Hepatocyte (in vitro differentiated cells): ENCODE measurements around the gene JDP2. TPM values are rescaled to one million over a fixed set of nuclear protein-coding genes. Genes with fewer than 3 reads are reported as not detected.

Experiments used
- DNase-seq: peaks from one replicate; pipeline ENCODE4 v3.0.0-alpha.2; 2016; ENCODE audit warnings: low spot score
- H2AFZ ChIP-seq: fragments of 200-600 bp; sonication (generic); 2 replicates; pipeline ENCODE4 v1.6.0; 2016; ENCODE audit warnings: antibody characterized with exemption, mild to moderate bottlenecking
- H3K27ac ChIP-seq: fragments of 200-600 bp; sonication (generic); 2 replicates; pipeline ENCODE4 v1.5.1; 2016; ENCODE audit warnings: mild to moderate bottlenecking
- H3K27me3 ChIP-seq: fragments of 200-600 bp; sonication (generic); 2 replicates; pipeline ENCODE4 v1.6.1; 2016
- H3K36me3 ChIP-seq: fragments of 200-600 bp; sonication (generic); replicated peaks from 2 replicates; pipeline ENCODE4 v1.5.1; 2016; ENCODE audit warnings: low read depth; ENCODE audit not compliant: insufficient read depth
- H3K4me1 ChIP-seq: fragments of 200-600 bp; sonication (generic); 2 replicates; pipeline ENCODE4 v1.5.1; 2016; ENCODE audit warnings: mild to moderate bottlenecking, moderate library complexity; ENCODE audit not compliant: insufficient read depth
- H3K4me2 ChIP-seq: fragments of 200-600 bp; sonication (generic); 2 replicates; pipeline ENCODE4 v1.6.0; 2016
- H3K4me3 ChIP-seq: fragments of 200-600 bp; sonication (generic); 2 replicates; pipeline ENCODE4 v1.5.1; 2016; ENCODE audit warnings: mild to moderate bottlenecking
- H3K79me2 ChIP-seq: fragments of 200-600 bp; sonication (generic); 2 replicates; pipeline ENCODE4 v1.6.0; 2017; ENCODE audit warnings: mild to moderate bottlenecking
- H3K9me2 ChIP-seq: fragments of 200-600 bp; sonication (generic); replicated peaks from 2 replicates; pipeline ENCODE4 v1.6.0; 2017; ENCODE audit warnings: mild to moderate bottlenecking; ENCODE audit not compliant: insufficient read depth
- H3K9me3 ChIP-seq: fragments of 200-600 bp; sonication (generic); 2 replicates; pipeline ENCODE4 v1.5.1; 2016; ENCODE audit warnings: low read depth, mild to moderate bottlenecking
- H4K20me1 ChIP-seq: fragments of 200-600 bp; sonication (generic); 2 replicates; pipeline ENCODE4 v1.6.0; 2016; ENCODE audit warnings: mild to moderate bottlenecking; ENCODE audit not compliant: insufficient read depth, poor library complexity, severe bottlenecking
- EZH2 ChIP-seq: fragments of 200-600 bp; sonication (generic); IDR thresholded peaks from 2 replicates; pipeline ENCODE4 v1.6.1; 2016; ENCODE audit warnings: antibody characterized with exemption, mild to moderate bottlenecking, borderline replicate concordance
- EZH2phosphoT487 ChIP-seq: fragments of 200-600 bp; sonication (generic); IDR thresholded peaks from one replicate; pipeline ENCODE4 v1.6.1; 2018; ENCODE audit warnings: antibody characterized with exemption, mild to moderate bottlenecking, low read depth, moderate library complexity; ENCODE audit not compliant: unreplicated experiment, severe bottlenecking
- WGBS: methylation state at CpG from one replicate; pipeline ENCODE4 v1.1.6; 2016; ENCODE audit warnings: low lambda C conversion rate; ENCODE audit errors: missing lambda C conversion rate; 5-methylcytosine and 5-hydroxymethylcytosine counted together
- polyA plus RNA-seq: library from polyadenylated mRNA; unstranded; fragments of >200 nt; fragmentation: Nextera tagmentation; extraction: Ambion mirVana; gene quantifications from 2 replicates; pipeline ENCODE4 v1.2.1, GENCODE V29; 2016
- total RNA-seq: library from RNA; depleted of rRNA; stranded (reverse); fragments of >200 nt; gene quantifications from 2 replicates; pipeline ENCODE4 v1.2.3, GENCODE V29; 2014
- TF ChIP-seq, protein P1 (sequence below): fragments of 200-600 bp; sonication (generic); IDR thresholded peaks from 2 replicates; pipeline ENCODE4 v1.5.1; 2016; ENCODE audit warnings: antibody characterized with exemption, mild to moderate bottlenecking; ENCODE audit not compliant: poor library complexity

The JDP2 gene
- total and polyA plus RNA-seq, 2 experiments from 2014 or later, result 68.9 to 85.4 TPM

DNA sequence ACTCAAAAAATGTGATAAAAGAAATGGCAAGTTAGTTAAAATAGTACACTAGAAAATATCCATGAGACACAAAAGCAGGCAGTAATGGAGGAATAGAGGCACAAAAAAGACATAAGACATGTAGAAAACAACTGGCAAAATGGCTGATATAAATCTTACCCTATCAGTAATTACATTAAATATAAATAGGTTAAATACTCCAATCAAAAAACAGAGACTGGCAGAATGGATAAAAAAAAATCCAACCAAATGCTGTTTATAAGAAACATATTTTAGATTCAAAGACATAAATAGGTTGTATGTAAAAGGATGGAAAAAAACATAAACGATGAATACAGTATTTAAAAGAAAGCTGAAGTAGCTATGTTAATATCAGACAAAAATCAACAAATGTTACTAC, 79.1 kb downstream of the JDP2 start:
- Histone ChIP-seq H3K36me3 (no peaks in the 10 kb centered on the region), H4K20me1 (no peaks in the 10 kb centered on the region), H3K4me2 (no peak overlapping the region), H3K79me2 (no peaks in the 10 kb centered on the region), H3K27ac (no peak overlapping the region), H3K27me3 (no peaks in the 10 kb centered on the region), H3K4me1 (no peaks in the 10 kb centered on the region), H3K4me3 (no peak overlapping the region), H3K9me2 (no peaks in the 10 kb centered on the region), H2AFZ (no peak overlapping the region), H3K9me3 (peaks cover 9% of the 10 kb centered on the region)
- DNase-seq, result no peak
- 93% methylated on average over 1 of the region's 1 CpG for WGBS
- TF ChIP-seq EZH2 (no peak), EZH2phosphoT487 (no peak)
- TF ChIP-seq, protein P1, sequence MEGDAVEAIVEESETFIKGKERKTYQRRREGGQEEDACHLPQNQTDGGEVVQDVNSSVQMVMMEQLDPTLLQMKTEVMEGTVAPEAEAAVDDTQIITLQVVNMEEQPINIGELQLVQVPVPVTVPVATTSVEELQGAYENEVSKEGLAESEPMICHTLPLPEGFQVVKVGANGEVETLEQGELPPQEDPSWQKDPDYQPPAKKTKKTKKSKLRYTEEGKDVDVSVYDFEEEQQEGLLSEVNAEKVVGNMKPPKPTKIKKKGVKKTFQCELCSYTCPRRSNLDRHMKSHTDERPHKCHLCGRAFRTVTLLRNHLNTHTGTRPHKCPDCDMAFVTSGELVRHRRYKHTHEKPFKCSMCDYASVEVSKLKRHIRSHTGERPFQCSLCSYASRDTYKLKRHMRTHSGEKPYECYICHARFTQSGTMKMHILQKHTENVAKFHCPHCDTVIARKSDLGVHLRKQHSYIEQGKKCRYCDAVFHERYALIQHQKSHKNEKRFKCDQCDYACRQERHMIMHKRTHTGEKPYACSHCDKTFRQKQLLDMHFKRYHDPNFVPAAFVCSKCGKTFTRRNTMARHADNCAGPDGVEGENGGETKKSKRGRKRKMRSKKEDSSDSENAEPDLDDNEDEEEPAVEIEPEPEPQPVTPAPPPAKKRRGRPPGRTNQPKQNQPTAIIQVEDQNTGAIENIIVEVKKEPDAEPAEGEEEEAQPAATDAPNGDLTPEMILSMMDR, result no peak

DNA sequence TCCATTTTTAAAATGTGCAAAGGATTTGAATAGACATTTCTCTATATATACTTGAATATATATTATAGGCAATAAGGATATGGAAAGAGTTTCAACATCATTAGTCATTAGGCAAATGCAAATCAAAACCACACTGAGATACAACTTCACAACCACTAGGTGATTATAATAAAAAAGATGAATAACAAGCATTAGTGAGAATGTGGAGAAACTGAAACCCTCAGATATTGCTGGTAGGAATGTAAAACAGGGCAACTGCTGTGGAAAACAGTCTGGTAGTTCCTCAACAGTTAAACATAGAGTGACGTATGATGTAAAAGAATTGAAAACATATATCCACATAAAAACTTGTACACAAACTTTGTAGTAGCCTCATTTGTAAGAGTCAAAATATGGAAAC, 82.7 kb downstream of the JDP2 start:
- no peaks in the 10 kb centered on the region for H3K9me2 ChIP-seq
- no peak for DNase-seq
- no peaks in the 10 kb centered on the region for H4K20me1 ChIP-seq
- no peak overlapping the region for H3K4me3 ChIP-seq
- no peaks in the 10 kb centered on the region for H3K4me1 ChIP-seq
- 96% methylated on average over 1 of the region's 1 CpG for WGBS
- no peaks in the 10 kb centered on the region for H3K36me3 ChIP-seq
- no peaks in the 10 kb centered on the region for H3K79me2 ChIP-seq
- no peaks in the 10 kb centered on the region for H3K27me3 ChIP-seq
- no peak overlapping the region for H3K27ac ChIP-seq
- H3K9me3 ChIP-seq, result peaks cover 9% of the 10 kb centered on the region
- no peak overlapping the region for H2AFZ ChIP-seq
- H3K4me2 ChIP-seq, result no peak overlapping the region
- no peak for TF ChIP-seq EZH2phosphoT487
- TF ChIP-seq, protein P1, result no peak
- no peak for TF ChIP-seq EZH2

DNA sequence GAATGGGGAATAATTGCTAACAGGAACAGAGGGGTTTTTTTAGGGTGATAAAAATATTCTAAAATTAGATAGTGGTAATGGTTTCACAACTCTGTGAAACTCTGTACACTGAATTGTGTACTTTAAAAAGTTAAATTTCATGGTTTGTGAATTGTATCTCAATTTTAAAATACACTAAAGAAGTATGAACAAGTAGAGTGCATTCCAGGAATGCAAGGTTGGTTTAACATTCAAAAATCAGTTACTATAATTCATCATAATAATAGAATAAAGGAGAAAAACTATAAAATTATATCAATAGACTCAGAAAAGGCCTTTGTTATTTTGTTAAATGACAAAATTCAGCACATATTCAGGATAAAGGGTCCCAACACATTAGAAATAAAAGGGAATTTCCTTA, 83.4 kb downstream of the JDP2 start:
- H3K79me2 ChIP-seq, result no peaks in the 10 kb centered on the region
- H3K36me3 ChIP-seq, result no peaks in the 10 kb centered on the region
- H3K4me3 ChIP-seq, result no peak overlapping the region
- H3K9me2 ChIP-seq, result no peaks in the 10 kb centered on the region
- H2AFZ ChIP-seq, result no peak overlapping the region
- TF ChIP-seq EZH2 (no peak), EZH2phosphoT487 (no peak)
- TF ChIP-seq, protein P1, result no peak
- H4K20me1 ChIP-seq, result no peaks in the 10 kb centered on the region
- no peak overlapping the region for H3K4me2 ChIP-seq
- H3K9me3 ChIP-seq, result peaks cover 9% of the 10 kb centered on the region
- H3K27ac ChIP-seq, result no peak overlapping the region
- no peak for DNase-seq
- no peaks in the 10 kb centered on the region for H3K4me1 ChIP-seq
- no peaks in the 10 kb centered on the region for H3K27me3 ChIP-seq
